ENCODE measurements around the gene CP. TPM values are rescaled to one million over a fixed set of nuclear protein-coding genes. Genes with fewer than 3 reads are reported as not detected.

The CP gene
- total and polyA plus RNA-seq, 7 experiments from 2014 or later: 0.43 to 1.3 (median 0.69) TPM; not detected in 4

DNA sequence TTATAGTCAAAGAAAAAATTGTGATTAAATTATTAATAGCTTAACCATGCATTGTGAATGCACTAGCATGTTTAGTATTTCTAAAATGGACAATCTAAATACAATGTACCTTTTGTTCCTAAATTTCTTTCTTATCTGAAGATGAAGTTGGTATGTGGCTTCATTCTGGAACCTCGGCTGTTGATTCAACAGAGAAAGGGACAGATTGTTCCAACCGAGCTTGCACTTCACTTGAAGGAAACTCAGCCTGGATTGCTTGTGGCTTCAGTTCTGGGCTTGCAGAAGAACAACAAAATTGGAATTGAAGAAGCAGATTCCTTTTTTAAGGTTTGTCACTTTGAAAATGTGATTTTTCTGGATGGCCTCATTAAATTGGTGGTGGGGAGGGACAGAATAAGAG lies 59.6 kb downstream of the CP start:
- Mint-ChIP-seq H3K27me3 (no peaks in the 10 kb centered on the region), H3K4me1 (peaks cover 0 to 5% (median 0%) of the 10 kb centered on the region in 7 donors), H3K27ac (no peak overlapping the region), H3K9me3 (no peaks in the 10 kb centered on the region), H3K4me3 (no peak overlapping the region), H3K36me3 (peaks cover 17 to 53% (median 37%) of the 10 kb centered on the region in 5 donors)
- Histone ChIP-seq H3K36me3 (ENCODE audit: control insufficient read depth in 2 of 3, insufficient read depth in 3 of 3, low read length in 3 of 3) (peaks cover 1 to 42% (median 13%) of the 10 kb centered on the region in 3 experiments), H3K4me3 (ENCODE audit: low read length) (no peak overlapping the region), H3K27me3 (ENCODE audit: control insufficient read depth in 2 of 2, insufficient read depth in 2 of 2, low read length in 2 of 2) (no peaks in the 10 kb centered on the region), H3K9me3 (ENCODE audit: control insufficient read depth in 2 of 3, low read length in 3 of 3) (no peaks in the 10 kb centered on the region), H3K27ac (ENCODE audit: low read depth, low read length) (no peak overlapping the region), H3K4me1 (ENCODE audit: control insufficient read depth in 2 of 2, insufficient read depth in 2 of 2, low read length in 2 of 2) (no peaks in the 10 kb centered on the region)
- CTCF ChIA-PET: no interaction called here
- intact Hi-C loops (cut with micrococcal nuclease): no loop called here
- no peak for DNase-seq
- POLR2A ChIA-PET: no interaction called here
- ATAC-seq: no peak

DNA sequence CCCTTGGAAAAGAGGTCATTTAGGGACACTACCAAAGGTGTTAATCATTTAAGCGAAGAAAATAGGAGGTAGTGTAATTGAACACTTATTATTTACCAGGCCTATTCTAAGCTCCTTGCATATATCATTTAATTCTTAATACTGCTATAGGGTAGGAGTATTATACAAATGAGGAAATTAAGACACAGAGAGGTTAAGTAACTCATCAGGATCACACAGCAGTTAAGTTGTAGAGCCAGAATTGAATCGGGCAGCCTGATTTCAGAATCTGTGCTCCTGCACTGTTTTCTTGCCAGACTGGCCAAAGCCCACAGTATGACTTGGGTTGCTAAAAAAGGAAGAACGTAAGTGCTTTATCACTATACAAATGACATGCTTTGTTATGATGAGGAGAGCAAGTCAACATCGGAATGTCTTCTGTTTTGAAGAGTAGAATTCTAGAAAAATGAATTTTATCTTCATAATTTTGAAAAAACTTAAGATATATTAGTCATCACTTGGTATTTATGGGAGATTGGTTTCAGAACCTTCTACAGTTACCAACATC lies 60.8 kb downstream of the CP start:
- Histone ChIP-seq H3K4me3 (ENCODE audit: low read length) (no peak overlapping the region), H3K4me1 (ENCODE audit: control insufficient read depth in 2 of 2, insufficient read depth in 2 of 2, low read length in 2 of 2) (no peaks in the 10 kb centered on the region), H3K27me3 (ENCODE audit: control insufficient read depth in 2 of 2, insufficient read depth in 2 of 2, low read length in 2 of 2) (no peaks in the 10 kb centered on the region), H3K9me3 (ENCODE audit: control insufficient read depth in 2 of 3, low read length in 3 of 3) (no peaks in the 10 kb centered on the region), H3K36me3 (ENCODE audit: control insufficient read depth in 2 of 3, insufficient read depth in 3 of 3, low read length in 3 of 3) (peaks cover 0 to 51% (median 13%) of the 10 kb centered on the region in 3 experiments), H3K27ac (ENCODE audit: low read depth, low read length) (no peak overlapping the region)
- H3K27ac Mint-ChIP-seq: no peak overlapping the region
- DNase-seq (no peak), ATAC-seq (no peak)
- peaks cover 22 to 55% (median 39%) of the 10 kb centered on the region in 5 donors for H3K36me3 Mint-ChIP-seq
- H3K4me1 Mint-ChIP-seq: peaks cover 0 to 5% (median 0%) of the 10 kb centered on the region in 7 donors
- ChIA-PET POLR2A (no interaction called here), CTCF (no interaction called here)
- intact Hi-C loops (cut with micrococcal nuclease): no loop called here
- no peak overlapping the region for H3K4me3 Mint-ChIP-seq
- no peaks in the 10 kb centered on the region for H3K27me3 Mint-ChIP-seq
- no peaks in the 10 kb centered on the region for H3K9me3 Mint-ChIP-seq

DNA sequence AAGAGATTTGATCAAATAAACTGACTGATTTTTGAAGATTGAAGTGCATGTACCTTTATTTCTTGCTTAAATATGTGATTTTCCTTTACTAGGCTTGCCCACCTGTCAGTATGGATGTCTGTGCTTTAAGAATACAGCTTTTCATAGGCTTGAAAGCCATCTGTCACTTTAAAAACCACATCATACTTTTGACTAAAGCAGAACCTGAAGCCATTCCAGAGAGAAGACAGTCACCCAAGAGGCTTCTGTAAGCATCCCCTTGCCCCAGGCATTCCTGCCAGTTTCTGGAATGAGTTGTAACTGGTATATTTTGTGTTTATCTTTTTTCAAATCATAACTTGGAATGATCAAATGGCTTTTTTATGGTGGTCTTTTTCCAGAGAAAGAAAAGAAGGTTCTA lies 68.2 kb downstream of the CP start:
- DNase-seq: no peak
- Mint-ChIP-seq H3K36me3 (peaks cover 16 to 65% (median 29%) of the 10 kb centered on the region in 5 donors), H3K27me3 (no peaks in the 10 kb centered on the region), H3K9me3 (no peaks in the 10 kb centered on the region), H3K4me1 (peaks cover 0 to 18% (median 7%) of the 10 kb centered on the region in 7 donors), H3K4me3 (no peak overlapping the region), H3K27ac (peak overlapping the region in 1 of 9 donors; percentile 1)
- no peaks in the 10 kb centered on the region for H3K27me3 ChIP-seq (ENCODE audit: control insufficient read depth in 2 of 2, insufficient read depth in 2 of 2, low read length in 2 of 2)
- H3K4me3 ChIP-seq (ENCODE audit: low read length): no peak overlapping the region
- intact Hi-C loops (cut with micrococcal nuclease): no loop called here
- H3K9me3 ChIP-seq (ENCODE audit: control insufficient read depth in 2 of 3, low read length in 3 of 3): no peaks in the 10 kb centered on the region
- ChIA-PET CTCF (no interaction called here), POLR2A (no interaction called here)
- no peak for ATAC-seq
- no peak overlapping the region for H3K27ac ChIP-seq (ENCODE audit: low read depth, low read length)
- peaks cover 0 to 3% of the 10 kb centered on the region in 2 donors for H3K4me1 ChIP-seq (ENCODE audit: control insufficient read depth in 2 of 2, insufficient read depth in 2 of 2, low read length in 2 of 2)
- peaks cover 6 to 50% (median 7%) of the 10 kb centered on the region in 3 experiments for H3K36me3 ChIP-seq (ENCODE audit: control insufficient read depth in 2 of 3, insufficient read depth in 3 of 3, low read length in 3 of 3)

GRCh38 chr3:149152420-149152819 lies 69.2 kb downstream of the CP start:
- intact Hi-C loops (cut with micrococcal nuclease): no loop called here
- Mint-ChIP-seq H3K36me3 (peaks cover 16 to 68% (median 27%) of the 10 kb centered on the region in 5 donors), H3K4me1 (peaks cover 0 to 18% (median 7%) of the 10 kb centered on the region in 7 donors), H3K4me3 (no peak overlapping the region), H3K27me3 (no peaks in the 10 kb centered on the region), H3K9me3 (no peaks in the 10 kb centered on the region), H3K27ac (peak overlapping the region in 3 of 9 donors; percentile 45 to 65 (median 46))
- peaks cover 0 to 3% of the 10 kb centered on the region in 2 donors for H3K4me1 ChIP-seq (ENCODE audit: control insufficient read depth in 2 of 2, insufficient read depth in 2 of 2, low read length in 2 of 2)
- no peaks in the 10 kb centered on the region for H3K27me3 ChIP-seq (ENCODE audit: control insufficient read depth in 2 of 2, insufficient read depth in 2 of 2, low read length in 2 of 2)
- no peak overlapping the region for H3K4me3 ChIP-seq (ENCODE audit: low read length)
- ChIA-PET CTCF (no interaction called here), POLR2A (no interaction called here)
- no peak overlapping the region for H3K27ac ChIP-seq (ENCODE audit: low read depth, low read length)
- ATAC-seq (peak; percentile 49), DNase-seq (no peak)
- H3K36me3 ChIP-seq (ENCODE audit: control insufficient read depth in 2 of 3, insufficient read depth in 3 of 3, low read length in 3 of 3): peaks cover 4 to 48% (median 6%) of the 10 kb centered on the region in 3 experiments
- no peaks in the 10 kb centered on the region for H3K9me3 ChIP-seq (ENCODE audit: control insufficient read depth in 2 of 3, low read length in 3 of 3)

DNA sequence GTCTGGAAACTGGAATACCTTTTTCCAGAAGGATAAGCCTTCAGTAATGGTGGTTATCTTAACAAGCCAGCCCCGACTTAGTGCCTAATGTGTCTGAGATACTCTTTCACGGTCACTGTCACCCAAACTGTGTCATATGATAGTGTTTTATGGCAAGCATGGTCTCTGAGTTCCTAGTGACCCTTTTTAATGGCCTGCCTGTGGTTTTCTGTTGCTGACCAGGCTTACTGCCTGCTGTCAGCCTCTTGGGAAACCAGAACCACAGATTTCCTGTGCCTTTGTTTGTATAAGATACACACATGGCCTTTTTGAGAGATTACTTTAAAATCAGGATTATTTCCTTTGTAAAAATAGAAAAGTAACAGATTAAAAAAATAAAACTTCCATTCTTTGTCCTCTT lies 69.8 kb downstream of the CP start:
- Histone ChIP-seq H3K27me3 (ENCODE audit: control insufficient read depth in 2 of 2, insufficient read depth in 2 of 2, low read length in 2 of 2) (no peaks in the 10 kb centered on the region), H3K9me3 (ENCODE audit: control insufficient read depth in 2 of 3, low read length in 3 of 3) (no peaks in the 10 kb centered on the region), H3K4me3 (ENCODE audit: low read length) (no peak overlapping the region), H3K36me3 (ENCODE audit: control insufficient read depth in 2 of 3, insufficient read depth in 3 of 3, low read length in 3 of 3) (peaks cover 0 to 43% (median 6%) of the 10 kb centered on the region in 3 experiments), H3K27ac (ENCODE audit: low read depth, low read length) (no peak overlapping the region), H3K4me1 (ENCODE audit: control insufficient read depth in 2 of 2, insufficient read depth in 2 of 2, low read length in 2 of 2) (peaks cover 0 to 3% of the 10 kb centered on the region in 2 donors)
- intact Hi-C loops (cut with micrococcal nuclease): no loop called here
- ChIA-PET POLR2A (no interaction called here), CTCF (interaction anchor here (1.0 kb wide), 1 partner anchor 32 kb away, joined by 4 read pairs; no protein-coding TSS in a partner anchor)
- Mint-ChIP-seq H3K36me3 (peaks cover 12 to 64% (median 25%) of the 10 kb centered on the region in 5 donors), H3K27ac (peak overlapping the region in 3 of 9 donors; percentile 2 to 45 (median 12)), H3K4me1 (peaks cover 0 to 18% (median 7%) of the 10 kb centered on the region in 7 donors), H3K27me3 (no peaks in the 10 kb centered on the region), H3K4me3 (no peak overlapping the region), H3K9me3 (no peaks in the 10 kb centered on the region)
- ATAC-seq (no peak), DNase-seq (no peak)

DNA sequence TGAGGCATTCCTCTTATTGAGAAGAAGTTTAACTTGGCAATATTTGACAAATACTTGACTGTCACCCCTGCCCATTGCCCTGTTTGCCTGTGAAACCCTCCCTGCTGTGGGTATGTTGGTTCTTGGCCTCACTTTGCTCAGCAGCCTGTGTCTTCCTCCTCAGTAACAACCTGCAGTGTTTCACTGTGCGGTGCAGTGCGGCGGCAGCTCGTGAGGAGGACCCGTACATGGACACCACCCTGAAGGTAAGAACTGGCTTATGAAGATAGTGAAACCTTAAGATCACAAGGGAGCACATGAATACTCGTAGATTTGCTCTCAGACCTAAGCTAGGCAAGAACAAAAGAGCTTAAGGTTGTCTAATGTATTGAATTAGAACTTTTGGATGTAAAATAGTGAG lies 71.2 kb downstream of the CP start:
- H3K9me3 ChIP-seq (ENCODE audit: control insufficient read depth in 2 of 3, low read length in 3 of 3): no peaks in the 10 kb centered on the region
- Mint-ChIP-seq H3K27ac (no peak overlapping the region), H3K4me1 (peaks cover 0 to 20% (median 7%) of the 10 kb centered on the region in 7 donors), H3K4me3 (no peak overlapping the region), H3K27me3 (no peaks in the 10 kb centered on the region), H3K36me3 (peaks cover 6 to 51% (median 20%) of the 10 kb centered on the region in 5 donors), H3K9me3 (no peaks in the 10 kb centered on the region)
- ATAC-seq (no peak), DNase-seq (no peak)
- peaks cover 5 to 12% of the 10 kb centered on the region in 2 donors for H3K4me1 ChIP-seq (ENCODE audit: control insufficient read depth in 2 of 2, insufficient read depth in 2 of 2, low read length in 2 of 2)
- ChIA-PET POLR2A (no interaction called here), CTCF (no interaction called here)
- no peaks in the 10 kb centered on the region for H3K27me3 ChIP-seq (ENCODE audit: control insufficient read depth in 2 of 2, insufficient read depth in 2 of 2, low read length in 2 of 2)
- H3K27ac ChIP-seq (ENCODE audit: low read depth, low read length): no peak overlapping the region
- intact Hi-C loops (cut with micrococcal nuclease): no loop called here
- peaks cover 0 to 29% (median 6%) of the 10 kb centered on the region in 3 experiments for H3K36me3 ChIP-seq (ENCODE audit: control insufficient read depth in 2 of 3, insufficient read depth in 3 of 3, low read length in 3 of 3)
- no peak overlapping the region for H3K4me3 ChIP-seq (ENCODE audit: low read length)

- Histone ChIP-seq H3K4me3 (ENCODE audit: low read length) (no peak overlapping the region), H3K4me1 (ENCODE audit: control insufficient read depth in 2 of 2, insufficient read depth in 2 of 2, low read length in 2 of 2) (peaks cover 10 to 14% of the 10 kb centered on the region in 2 donors), H3K36me3 (ENCODE audit: control insufficient read depth in 2 of 3, insufficient read depth in 3 of 3, low read length in 3 of 3) (peaks cover 6 to 15% (median 6%) of the 10 kb centered on the region in 3 experiments), H3K27me3 (ENCODE audit: control insufficient read depth in 2 of 2, insufficient read depth in 2 of 2, low read length in 2 of 2) (no peaks in the 10 kb centered on the region), H3K9me3 (ENCODE audit: control insufficient read depth in 2 of 3, low read length in 3 of 3) (no peaks in the 10 kb centered on the region), H3K27ac (ENCODE audit: low read depth, low read length) (no peak overlapping the region)
- POLR2A ChIA-PET: interaction anchor here (1.7 kb wide), 1 partner anchor 16 kb away, joined by 6 read pairs; the partner anchor contains the start of gene HPS3
- H3K9me3 Mint-ChIP-seq: no peaks in the 10 kb centered on the region
- peaks cover 6 to 37% (median 14%) of the 10 kb centered on the region in 5 donors for H3K36me3 Mint-ChIP-seq
- intact Hi-C loops (cut with micrococcal nuclease): loop anchor here in 1 of 2 donors (2.0 kb wide), 1 partner anchor 15 kb away; no protein-coding TSS in a partner anchor
- no peak overlapping the region for H3K4me3 Mint-ChIP-seq
- peaks cover 6 to 15% (median 11%) of the 10 kb centered on the region in 7 donors for H3K4me1 Mint-ChIP-seq
- CTCF ChIA-PET: interaction anchor here (1.0 to 1.1 kb wide), 2 partner anchors 10 to 26 kb away, joined by 3 read pairs; no protein-coding TSS in a partner anchor
- peak in 5 of 9 donors; percentile 7 to 33 (median 12) for DNase-seq
- H3K27ac Mint-ChIP-seq: no peak overlapping the region
- ATAC-seq: peak; percentile 91
- no peaks in the 10 kb centered on the region for H3K27me3 Mint-ChIP-seq
Measured at GRCh38 chr3:149145974-149146373, 75.7 kb downstream of the CP start.
